Activated naive CD4-positive, alpha-beta T cell treated with Interleukin-2 at 50 U/mL for 16 hours (primary cell): Measurements from ENCODE around the gene TM6SF1.
"Not testable (repeated sequence)": the region's sequence is repeated elsewhere in the genome, so short reads cannot be mapped to it uniquely, and the experiment has no call there.

Experiments used
- DNase-seq: peaks from one replicate; pipeline ENCODE4 v3.0.0-alpha.2; 2020

Gene TM6SF1

DNA sequence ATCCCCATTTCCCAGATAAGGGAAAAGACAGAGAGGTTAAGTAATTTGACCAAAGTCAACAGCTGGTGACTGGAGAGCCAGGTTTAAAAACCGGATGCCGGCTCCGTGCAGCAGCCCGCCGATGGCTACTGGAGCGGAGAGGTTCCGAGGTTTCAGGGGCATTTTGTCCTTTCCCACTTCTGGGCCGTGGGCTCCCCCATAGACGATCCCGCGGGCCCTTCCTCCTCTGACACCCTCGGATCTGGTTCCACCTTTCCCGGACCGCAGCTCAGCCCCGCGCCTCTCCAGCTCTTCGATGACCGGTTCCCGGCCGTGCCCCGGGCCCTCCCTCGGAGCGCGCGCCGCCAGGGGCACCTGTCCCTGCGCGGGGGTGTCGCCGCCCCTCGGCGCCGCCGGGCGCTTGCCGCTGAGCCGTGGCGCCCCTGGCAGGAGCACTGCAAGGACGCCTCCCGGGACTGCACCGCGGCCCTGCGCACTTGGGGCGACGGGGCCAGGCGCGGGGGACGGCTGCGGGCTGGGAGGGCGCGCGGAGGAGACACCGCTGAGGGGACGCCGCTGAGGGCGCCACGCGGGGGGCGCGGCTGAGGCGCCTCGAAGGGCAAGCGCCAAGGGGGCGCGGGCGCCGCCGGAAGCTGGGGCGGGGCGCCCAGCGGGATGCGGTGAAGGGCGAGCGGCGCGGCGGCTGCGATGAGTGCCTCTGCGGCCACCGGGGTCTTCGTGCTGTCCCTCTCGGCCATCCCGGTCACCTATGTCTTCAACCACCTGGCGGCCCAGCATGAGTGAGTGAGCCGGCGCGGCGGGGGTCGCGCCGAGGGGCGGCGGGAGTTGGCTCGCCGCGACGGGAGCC is at the start of gene TM6SF1:
TM6SF1 (plus strand) TSS at position 652 of the 847 bp plus-strand sequence; CDS start at position 688, 36 bp downstream.
- peak; percentile 6 for DNase-seq

DNA sequence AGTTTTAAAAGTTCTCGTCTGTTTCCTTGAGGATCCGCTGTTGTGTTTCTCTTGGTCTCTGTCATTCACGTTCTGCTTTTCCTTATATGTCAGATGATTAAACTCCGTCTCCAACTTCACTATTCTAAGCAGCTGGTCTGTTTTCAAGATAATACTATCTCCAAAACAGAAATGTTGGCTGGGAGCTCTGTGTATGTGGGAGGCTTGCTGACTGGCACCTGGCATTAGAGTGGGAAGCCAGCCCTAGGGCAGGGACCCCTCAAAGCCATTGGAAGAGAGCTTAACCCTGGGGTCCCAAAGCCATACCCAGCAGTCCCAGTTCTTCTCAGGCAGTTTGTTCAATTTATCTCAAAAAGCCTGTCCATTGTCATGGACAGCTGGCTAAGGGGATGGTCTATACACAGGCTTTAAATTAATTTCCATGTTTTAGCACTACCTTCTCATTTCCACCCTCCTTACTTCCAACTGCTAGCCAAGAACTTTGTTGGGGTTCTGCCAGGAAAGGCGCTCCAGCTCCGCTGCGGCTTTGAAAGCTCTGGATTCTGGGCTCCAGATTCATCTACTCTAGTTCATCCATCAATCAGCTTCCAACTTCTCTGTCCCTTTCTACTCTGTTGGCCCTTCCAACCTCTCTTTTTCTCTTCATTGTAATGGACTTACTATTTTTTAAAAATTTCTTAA is 49.6 kb upstream of the TM6SF1 start:
- no peak for DNase-seq

DNA sequence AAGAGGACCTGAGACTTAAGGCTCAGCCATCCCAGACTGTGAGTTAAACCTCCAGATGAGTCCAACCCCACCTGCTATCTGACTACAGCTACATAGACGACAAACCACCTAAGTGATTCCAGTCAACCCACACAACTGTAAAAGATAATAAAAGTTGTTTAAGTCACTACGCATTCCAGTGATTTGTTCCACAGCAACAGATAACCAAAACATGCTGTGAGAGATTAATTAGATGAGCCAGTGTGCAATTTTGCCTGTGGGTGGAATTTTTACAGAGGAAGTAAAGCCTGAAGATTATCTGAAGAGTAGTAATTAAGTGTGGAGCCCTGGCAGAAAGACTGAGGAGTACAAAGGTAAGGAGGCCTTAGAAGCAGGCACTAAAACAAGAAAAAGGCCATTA is 45.8 kb upstream of the TM6SF1 start:
- no peak for DNase-seq

DNA sequence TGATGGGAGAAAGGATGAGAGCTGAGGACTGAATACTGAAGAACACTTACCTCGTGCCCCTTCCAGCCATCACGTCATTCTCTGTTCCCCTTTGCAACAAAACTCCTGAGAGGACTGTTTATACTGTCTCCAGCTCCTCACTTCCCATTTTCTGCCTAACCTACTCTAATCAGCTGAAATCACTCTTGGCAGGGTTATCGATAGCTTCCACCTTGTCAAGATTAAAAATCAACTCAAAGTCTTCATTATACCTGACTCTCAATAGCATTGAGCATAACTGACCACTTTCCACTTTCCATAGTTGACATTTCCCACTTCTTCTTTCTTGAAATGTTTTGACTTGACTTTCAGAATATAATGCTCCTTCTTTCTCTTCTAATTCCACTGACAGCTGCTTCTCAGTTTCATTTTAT is 44.7 kb upstream of the TM6SF1 start:
- DNase-seq: no peak

DNA sequence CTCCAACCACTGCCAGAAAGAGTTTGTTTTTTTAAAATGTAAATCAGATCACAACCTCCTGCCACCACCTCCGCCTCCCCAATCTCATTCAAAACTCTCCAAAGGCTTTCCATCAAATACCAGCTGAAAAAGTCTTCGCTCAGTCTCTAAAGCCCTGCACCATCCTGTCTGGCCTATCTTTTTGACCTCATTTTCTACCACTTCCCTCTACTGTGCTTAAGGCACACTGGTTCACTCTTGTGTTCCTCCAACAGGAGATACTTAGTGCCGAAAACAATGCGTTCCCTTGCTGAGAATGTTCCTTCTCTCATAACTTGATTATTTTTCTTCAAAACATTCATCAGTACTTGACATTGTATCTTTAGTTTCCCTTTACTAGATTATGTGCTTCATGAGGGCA is 43.9 kb upstream of the TM6SF1 start:
- no peak for DNase-seq

DNA sequence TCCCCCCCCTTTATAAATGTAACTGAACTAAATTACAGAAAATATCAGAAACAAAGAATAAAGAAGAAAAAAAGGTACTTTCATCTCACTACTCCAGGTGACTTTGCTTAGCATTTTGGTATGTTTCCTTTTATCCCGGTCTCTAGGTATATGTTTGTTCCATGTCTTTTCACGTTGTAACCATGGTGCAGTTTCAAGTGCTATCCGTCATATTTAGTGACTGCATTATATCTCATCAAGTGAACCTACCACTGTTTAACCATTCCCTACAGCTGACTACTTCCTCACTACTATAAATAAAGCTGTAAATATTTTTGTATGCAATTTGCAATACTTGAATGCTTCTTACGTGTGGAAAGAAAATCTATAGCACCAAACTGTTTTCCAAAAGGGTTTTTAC is 42.6 kb upstream of the TM6SF1 start:
- DNase-seq: no peak

DNA sequence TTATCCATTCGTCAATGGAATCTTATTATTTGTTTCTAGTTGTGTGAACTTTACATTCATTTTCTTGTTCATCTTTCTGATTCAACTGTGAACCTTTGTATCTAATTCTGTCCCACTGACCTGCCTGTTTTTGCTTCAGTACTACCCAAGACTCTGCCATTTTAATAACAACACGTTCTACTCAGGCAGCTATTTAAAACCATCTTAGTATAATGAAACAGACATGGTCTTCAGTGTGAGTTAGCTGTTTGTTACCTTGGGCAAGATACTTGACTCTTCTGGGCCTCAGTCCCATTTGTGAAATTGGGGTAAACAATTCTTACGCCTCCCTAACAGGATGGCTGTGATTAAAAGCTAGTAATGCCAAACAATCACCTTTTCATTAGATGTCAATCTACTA is 42.0 kb upstream of the TM6SF1 start:
- no peak for DNase-seq

DNA sequence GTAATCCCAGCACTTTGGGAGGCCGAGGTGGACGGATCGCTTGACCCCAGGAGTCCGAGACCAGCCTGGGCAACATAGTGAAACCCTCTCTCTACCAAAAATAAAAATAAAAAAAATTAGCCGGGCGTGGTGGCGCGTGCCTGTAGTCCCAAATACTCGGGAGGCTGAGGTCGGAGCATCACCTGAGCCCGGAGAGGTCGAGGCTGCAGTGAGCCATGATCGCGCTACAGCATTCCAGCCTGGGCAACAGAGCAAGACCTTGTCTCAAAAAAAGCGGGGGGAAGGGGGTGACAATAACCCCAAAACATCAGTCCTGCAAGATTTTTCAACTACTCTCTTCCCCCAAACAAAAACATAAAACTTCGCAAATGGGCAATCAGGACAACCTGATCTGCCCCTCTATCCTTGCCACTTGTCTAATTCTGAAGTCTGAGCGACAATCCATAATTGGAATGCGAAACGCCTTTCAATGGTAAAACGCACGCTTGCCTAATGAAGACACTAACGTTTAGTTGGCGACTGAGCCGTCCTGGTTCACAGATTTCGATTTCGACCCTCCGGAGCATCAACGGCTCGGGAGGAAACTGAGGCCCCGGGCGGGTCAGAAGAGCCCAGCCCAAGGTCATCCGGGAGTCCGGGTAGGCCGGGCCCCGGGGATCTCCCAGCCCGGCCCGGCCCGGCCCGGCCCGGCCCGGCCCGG is 41.3 kb upstream of the TM6SF1 start:
- no peak for DNase-seq

DNA sequence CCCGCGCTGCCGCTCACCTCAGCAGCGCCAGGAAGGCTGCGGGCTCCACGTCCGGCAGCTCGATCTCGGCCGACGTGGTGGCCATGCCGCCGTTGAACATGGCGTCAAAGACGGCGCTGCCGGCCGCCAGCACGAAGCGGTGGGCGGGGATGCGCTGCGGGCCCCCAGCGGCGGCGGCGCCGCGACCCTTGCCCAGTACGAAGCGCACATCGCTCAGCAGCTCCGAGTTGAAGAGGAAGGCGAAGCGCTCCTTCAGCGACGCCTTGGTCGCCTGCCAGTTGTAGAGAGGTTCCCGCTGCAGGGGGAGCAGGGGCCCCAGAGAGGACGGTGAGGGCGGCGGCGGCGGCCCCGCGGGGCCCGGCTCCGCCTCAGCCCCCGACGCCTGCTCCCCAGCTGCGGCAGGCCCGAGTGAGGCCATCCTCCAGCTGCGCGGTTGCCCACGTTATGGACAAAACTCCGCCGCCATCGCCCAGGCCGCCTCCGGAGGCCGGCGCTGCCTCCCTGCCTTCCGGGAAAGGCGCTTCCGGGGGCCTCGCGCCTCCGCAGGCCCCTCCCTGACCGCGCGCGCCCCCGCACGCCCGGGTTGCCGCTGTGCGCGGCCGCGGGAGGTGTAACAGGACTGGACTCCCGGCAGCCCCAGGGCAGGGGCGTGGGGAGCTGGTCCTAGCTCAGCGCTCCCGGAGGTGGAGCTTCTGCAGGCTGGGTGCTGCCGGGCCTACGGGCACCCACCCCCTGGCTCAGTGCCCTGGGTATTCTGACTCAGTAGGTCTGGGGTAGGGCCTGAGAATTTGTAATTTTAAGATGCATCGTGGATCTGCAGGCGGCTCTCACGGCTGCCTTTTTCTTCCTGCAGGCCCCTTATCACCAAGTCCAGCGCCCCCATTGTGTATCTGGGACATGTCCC is 40.5 kb upstream of the TM6SF1 start, which contains the start of gene BTBD1:
BTBD1 (minus strand) TSS at position 519 of the 904 bp plus-strand sequence; CDS start at position 418, 101 bp downstream.
- DNase-seq: peak; percentile 91

DNA sequence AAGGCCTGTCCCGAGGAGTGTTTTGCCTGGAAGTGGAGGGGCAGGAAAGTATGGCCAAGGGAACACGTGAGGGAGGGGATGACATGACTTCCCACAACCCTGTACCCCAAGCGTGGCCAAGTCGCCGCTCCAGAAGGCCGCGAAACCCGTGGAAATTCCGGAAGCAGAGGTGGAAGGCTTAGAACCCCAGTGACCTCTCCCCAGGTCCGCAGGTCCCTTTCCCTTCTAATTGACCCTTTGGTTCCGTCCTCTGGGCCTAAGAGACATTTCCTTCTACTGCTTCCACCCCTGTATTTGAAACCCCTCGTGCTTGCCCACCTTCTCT is 39.8 kb upstream of the TM6SF1 start:
- DNase-seq: no peak

DNA sequence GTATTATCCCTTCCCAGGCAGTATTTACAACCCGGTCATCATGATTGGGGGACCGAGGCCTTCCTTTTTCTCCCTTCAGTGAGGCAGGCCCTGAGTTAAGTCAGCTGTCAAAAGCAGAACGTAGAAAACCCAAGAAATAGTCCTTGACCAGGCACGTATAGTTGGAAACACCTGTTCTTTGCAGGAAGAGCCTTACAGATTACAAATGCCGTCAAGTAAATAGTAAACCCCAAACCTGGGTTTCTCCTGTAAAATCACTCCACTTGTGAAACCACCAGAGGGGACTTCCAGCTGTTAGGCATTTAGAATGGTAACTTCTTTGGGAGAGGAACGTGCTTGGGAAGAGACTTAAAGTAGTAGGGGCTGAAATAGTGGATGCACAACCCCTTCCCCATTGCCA is 39.4 kb upstream of the TM6SF1 start:
- no peak for DNase-seq

DNA sequence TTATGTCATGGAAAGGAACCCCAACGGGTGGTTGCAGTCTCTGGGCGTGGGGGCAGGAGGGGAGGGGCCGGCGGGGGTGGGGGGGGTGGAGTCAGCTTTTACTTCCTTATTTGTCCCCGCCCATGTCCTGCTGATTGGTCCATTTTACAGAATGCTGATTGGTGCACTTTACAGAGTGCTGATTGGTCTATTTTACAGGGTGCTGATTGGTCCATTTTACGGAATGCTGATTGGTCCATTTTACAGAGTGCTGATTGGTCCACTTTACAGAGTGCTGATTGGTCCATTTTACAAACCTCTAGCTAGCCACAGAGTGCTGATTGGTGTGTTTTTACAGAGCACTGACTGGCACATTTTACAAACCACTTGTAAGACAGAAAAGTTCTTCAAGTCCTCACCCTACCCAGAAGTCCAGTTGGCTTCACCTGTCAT is 38.2 kb upstream of the TM6SF1 start:
- peak; percentile 44 for DNase-seq

DNA sequence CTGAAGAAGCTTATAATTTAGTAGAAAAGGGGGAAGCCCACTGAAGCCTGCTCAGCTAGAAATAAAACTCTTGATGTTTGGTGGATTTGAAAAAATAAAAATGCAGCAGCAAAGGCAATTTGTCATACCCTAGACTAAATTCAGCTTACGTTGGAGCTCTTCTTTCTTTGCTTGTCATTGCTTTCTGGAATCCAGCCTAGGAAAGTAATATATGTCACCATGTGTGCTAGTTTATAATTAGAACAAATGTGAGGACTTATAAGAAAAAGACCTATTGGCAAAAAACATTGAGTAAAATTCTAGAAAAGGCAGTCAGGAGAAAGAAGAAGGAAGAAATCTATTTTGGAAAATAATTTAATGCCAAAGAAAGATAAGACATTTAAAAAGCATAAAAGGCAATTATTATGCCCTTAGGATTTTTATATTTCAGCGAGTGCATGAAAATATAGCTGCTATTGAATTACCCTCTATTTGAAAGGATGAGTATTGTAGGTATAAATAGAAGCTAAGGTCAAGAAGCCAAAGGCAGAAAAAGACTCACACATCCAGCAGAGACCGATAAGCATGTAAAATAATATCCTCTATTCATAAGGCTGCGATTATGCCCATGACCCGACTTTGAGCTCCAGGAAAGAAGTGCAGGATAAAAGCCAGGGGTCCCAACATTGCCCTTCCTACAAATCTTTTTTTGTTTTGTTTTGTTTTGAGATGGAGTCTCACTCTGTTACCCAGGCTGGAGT is 29.8 kb upstream of the TM6SF1 start:
- DNase-seq: no peak

DNA sequence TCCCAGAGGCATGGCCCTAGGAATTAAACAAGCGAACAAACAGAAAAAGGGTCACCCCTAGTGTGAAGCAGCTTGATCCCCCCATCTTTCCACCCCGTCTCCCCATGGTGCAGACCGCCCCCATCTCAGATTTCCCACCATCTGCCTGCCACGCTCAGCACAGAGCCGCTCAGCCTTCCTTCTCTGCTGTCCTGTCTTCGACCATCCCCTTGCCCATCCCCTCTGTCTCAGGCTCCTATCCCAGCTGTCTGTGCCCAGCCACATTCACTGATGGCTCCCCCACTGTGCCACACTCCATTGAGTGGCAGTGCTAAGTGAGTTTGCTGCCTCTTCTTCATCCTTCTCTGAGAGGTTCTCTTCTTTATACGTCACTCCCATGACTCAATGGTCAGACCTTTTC is 28.7 kb upstream of the TM6SF1 start:
- DNase-seq: no peak

DNA sequence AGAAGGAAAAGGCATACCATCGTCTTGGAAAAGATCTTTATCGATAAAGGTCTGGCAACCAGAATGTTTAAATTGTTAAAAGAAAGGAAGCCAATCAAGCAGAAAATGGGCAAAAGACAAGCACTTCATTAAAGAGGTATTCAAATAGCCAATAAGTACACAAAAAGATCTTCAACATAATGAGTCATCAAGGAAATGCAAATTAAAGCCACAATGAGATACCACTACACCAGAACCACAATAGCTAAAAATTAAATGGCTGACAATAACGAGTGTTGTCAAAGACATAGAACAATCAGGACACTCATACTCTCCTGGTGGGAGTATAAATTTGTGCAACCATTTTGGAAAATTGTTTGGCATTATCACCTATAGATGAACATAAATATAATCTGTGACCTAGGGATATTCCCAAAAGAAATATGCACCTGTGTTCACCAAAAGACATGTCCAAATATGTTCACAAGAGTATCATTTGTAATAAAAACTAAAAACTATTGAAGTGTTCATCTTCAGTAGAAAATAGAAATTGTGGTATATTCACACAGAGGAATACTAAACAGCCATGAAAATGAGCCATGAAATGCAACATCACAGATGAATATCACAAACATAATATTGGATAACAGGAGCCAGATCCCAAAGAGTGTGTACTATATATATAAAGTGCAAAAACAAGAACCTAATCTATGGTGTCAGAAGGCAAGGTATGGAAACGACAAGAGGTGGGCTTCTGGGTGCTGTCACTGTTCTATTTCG is 26.0 kb upstream of the TM6SF1 start:
- DNase-seq: no peak

DNA sequence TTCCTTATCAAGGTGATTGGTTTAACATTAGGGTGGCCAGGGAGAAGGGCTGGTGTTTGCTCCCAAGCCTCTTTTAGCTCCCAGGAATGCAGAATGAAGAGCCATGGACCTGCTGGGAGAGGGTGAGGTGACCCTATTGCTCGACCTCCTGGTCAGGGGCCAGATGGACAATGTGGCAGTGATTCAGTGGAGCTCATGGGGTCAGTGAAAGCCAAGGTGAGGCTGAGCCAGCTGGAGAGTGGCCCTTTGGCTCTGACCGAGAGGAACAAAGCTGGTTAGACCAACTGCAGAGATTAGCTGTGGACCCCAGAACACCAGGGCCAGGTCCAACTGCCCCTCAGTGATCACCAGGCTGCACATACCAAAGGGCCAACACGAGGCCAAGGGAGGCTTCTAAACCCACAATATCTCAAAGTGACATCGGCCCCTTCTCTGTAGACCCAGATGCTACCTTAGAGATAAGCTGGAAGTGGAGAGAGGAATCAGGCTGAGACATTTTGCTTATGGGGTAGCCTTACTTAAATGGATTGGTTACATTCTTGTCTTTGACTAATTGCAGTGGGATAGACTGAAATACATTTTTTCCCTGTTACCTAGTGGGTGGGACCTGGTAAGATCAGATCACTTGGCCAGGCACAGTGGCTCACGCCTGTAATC is 24.6 kb upstream of the TM6SF1 start:
- no peak for DNase-seq

DNA sequence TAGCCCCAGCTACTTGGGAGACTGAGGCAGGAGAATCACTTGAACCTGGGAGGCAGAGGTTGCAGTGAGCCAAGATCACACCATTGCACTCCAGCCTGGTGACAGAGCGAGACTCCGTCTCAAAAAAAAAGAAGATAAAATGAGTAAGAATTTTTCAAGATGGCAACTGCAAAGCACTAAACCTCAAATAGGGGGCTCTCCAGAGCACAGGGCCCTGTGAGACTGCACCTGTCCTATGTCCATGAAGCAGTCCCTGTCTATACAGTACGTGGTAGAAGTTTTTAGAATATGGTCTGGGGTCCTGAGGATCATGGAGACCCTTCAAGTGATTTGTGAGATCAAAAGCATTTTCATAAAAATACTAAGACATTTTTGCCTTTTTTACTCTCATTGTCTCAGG is 22.0 kb upstream of the TM6SF1 start:
- not testable (repeated sequence) for DNase-seq

DNA sequence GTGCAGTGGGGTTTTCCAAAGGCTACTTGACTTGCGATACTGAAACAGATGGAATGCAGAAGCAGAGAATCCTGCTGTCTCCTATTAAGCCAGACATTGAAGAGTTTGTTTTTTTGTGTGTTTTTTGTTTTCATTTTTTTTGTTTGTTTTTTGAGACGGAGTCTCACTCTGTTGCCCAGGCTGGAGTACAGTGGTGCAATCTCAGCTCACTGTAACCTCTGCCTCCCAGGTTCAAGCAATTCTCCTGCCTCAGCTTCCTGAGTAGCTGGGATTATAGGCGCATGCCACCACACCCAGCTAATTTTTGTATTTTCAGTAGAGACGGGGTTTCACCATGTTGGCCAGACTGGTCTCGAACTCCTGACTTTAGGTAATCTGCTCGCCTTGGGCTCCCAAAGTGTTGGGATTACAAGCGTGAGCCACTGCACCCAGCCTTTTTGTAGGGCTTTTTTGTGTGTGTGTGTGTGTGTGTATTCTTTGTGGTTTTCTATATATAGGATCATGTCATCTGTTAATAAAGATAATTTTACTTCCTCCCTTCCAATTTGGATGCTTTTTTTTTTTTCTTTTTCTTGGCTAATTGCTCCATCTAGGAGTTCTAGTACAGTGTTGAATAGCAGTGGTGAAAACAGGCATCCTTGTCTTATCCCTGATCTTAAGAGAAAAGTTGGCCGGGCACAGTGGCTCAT is 21.4 kb upstream of the TM6SF1 start:
- DNase-seq: not testable (repeated sequence)

DNA sequence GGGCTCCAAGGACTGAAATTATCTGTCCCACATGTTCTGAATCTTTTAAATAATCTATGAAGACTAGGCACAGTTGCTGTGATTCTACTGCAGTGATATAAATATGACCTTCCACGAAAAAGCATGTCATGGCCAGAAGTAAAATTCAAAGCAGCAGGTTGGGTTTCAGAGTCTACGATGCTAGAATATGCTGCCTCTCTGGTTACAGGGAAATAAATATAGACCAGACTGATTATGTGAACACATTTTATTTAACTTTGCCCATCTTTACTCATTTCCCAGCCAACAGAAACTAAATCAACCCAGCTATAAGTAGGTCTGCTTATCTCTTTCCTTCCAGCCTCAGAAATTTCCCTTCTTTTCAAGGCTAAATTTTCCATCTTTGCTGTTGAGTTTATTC is 19.9 kb upstream of the TM6SF1 start:
- DNase-seq: no peak

DNA sequence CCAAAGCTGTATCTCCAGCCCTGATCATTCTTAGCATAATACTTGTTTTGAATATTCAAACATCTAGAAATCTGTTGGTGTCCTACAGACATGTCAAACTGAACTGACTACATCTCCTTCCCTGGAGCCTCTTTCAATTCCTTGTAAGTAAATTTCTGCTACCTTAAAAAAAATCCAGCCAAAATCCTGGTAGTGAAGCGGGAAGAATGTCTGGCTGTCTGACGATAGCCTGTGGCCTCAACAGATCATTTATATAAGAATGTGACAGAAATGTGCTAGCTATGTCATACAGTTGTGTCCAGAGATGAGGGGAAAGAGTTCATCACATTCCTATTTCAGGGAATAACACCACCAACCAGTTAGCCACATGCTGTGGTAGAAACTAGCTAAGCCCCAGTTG is 18.6 kb upstream of the TM6SF1 start:
- no peak for DNase-seq
